HG03457 (cell line): ENCODE data around the gene LAMA3.

ENCODE experiments used
- ATAC-seq: cut with Tn5 transposase; IDR thresholded peaks from one replicate; pipeline ENCODE4 v1.9.1; 2021; ENCODE audit warnings: moderate number of reproducible peaks; ENCODE audit not compliant: unreplicated experiment

LAMA3 gene

GRCh38 chr18:23669804-23670405, 19.3 kb upstream of the LAMA3 start:
- no peak for ATAC-seq

GRCh38 chr18:23671564-23671963, 17.7 kb upstream of the LAMA3 start:
- no peak for ATAC-seq

GRCh38 chr18:23673725-23674124, 15.5 kb upstream of the LAMA3 start:
- no peak for ATAC-seq

- ATAC-seq, result no peak
These were observed 14.0 kb upstream of the LAMA3 start for GRCh38 chr18:23675236-23675635.

- ATAC-seq, result no peak
These were observed 13.4 kb upstream of the LAMA3 start for GRCh38 chr18:23675896-23676295.

GRCh38 chr18:23682045-23682444, 7.2 kb upstream of the LAMA3 start:
- ATAC-seq, result no peak

- peak; percentile 65 for ATAC-seq
These were observed 6.8 kb upstream of the LAMA3 start for GRCh38 chr18:23682472-23682871.

GRCh38 chr18:23683155-23683554, 6.1 kb upstream of the LAMA3 start:
- no peak for ATAC-seq

GRCh38 chr18:23683671-23684070, 5.6 kb upstream of the LAMA3 start:
- no peak for ATAC-seq

GRCh38 chr18:23684515-23685197, 4.6 kb upstream of the LAMA3 start:
- no peak for ATAC-seq

GRCh38 chr18:23688528-23688927, 725 bp upstream of the LAMA3 start:
- ATAC-seq, result no peak

- no peak for ATAC-seq
These were observed 607 bp downstream of the LAMA3 start for GRCh38 chr18:23689616-23690504.

GRCh38 chr18:23690505-23691068, 1.3 kb downstream of the LAMA3 start:
- no peak for ATAC-seq

- no peak for ATAC-seq
These were observed 4.6 kb downstream of the LAMA3 start for GRCh38 chr18:23693846-23694245.

GRCh38 chr18:23694637-23695430, 5.6 kb downstream of the LAMA3 start:
- ATAC-seq, result no peak

GRCh38 chr18:23701017-23701416, 11.8 kb downstream of the LAMA3 start:
- no peak for ATAC-seq

- no peak for ATAC-seq
These were observed 12.4 kb downstream of the LAMA3 start for GRCh38 chr18:23701544-23702064.

- no peak for ATAC-seq
These were observed 13.4 kb downstream of the LAMA3 start for GRCh38 chr18:23702606-23703005.

GRCh38 chr18:23703057-23703986, 14.1 kb downstream of the LAMA3 start:
- ATAC-seq, result no peak
